Measurements from ENCODE around the gene CIZ1.

The CIZ1 gene

GRCh38 chr9:128211981-128212281 is 20.6 kb upstream of the CIZ1 start:
- DNase-seq = no peak

- DNase-seq = no peak
Observed at GRCh38 chr9:128211186-128211980, 20.0 kb upstream of the CIZ1 start.

DNA sequence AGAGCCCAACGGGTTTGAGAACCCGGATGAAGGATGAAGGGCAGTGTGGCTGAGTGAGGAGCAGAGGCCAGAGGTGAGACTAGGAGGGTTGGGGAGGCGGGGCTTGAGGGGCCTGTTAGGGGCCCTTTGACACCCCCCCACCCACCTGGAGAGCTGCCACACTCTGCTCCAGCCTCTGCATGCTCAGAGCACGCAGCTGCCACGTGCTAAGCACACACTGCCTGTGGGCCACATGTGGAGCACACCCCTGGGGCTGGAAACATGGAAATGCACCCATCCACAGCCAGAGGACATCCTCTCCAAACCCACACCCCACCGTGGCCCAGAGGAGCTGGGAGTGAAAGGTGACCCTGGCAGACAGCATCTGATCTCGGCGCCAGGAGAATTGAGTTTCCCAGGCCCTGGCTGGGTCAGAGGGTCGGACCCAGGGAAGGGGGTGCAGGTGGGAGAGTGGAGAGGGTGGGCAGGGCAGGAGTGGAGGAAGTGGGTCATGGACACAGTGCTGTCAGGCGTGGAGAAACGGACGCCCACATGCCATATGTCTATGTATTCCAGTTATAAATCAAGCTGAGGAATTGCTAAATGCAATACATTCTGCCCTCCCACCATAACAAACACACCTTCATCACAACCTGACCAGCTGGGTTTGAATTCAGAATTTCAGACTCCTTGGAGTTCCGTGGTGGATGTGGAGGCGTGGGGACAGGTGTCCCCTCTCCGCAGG is 17.7 kb upstream of the CIZ1 start:
- DNase-seq = no peak

- DNase-seq = no peak
Observed at GRCh38 chr9:128208386-128208785, 17.0 kb upstream of the CIZ1 start.

DNA sequence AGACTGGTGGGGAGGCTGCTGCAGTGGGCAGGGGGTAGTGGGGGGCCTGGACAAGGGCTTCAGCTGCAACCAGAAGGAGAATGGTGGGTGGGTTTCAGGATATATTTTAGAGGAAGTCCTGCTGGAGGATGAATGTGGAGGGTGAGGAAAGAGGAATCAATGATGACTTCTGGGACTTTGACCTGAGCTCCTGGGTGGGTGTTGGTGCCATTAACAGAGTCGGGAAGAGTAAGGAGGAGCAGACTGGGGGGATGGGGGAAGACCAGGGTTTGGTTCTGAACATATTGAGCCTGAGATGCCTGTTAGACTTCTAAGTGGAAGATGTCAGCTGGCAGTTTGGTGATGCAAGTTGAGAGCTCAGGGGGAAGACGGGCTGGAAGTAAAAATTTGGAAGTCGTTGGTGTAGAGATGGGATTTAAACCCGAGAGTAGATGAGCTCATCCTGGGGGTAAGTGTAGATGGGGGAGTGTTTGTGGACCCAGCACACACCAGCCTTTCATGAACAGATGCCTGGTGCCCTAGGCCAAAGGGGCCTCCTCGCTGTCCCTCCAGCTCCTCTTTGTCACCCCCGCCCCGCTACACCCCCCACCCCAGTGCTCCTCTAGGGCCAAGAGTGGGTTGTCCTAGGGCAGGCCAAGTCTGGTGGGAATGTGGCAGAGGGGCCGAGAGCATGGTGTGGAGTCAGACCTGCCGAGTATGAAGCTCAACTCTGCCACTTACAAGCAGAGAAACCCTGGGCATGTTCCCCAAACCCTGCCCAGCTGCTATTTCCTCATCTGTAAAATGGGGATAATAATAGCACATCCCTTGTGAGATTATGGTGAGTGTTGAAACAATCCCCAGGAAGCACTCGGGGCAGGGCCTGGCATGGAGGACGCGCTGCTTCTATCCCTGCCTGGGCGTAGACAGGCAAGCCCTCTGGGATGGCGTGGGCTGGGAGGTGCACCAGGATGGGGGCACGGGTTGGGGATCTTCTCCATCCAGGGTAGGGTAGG is 15.8 kb upstream of the CIZ1 start:
- DNase-seq = no peak

DNA sequence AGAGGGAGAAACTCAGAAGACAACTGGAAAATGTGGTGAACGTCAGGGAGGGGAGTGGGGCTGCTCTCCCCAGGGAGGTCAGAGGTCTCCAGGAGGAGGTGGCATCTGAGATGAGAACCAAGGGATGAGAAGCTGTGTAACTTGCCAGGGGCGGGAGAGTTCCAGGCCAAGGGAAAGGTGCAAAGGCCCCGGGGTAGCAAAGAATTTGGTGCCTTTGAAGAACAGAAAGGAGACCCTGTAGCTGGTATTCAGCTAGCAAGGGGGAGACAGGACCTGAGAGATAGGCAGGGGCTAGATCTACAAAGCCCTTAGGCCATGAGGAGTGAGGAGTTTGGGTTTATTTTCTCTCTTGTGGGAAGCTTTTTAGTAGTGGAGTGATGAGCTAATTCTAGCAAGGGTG is 15.1 kb upstream of the CIZ1 start:
- no peak for DNase-seq

DNA sequence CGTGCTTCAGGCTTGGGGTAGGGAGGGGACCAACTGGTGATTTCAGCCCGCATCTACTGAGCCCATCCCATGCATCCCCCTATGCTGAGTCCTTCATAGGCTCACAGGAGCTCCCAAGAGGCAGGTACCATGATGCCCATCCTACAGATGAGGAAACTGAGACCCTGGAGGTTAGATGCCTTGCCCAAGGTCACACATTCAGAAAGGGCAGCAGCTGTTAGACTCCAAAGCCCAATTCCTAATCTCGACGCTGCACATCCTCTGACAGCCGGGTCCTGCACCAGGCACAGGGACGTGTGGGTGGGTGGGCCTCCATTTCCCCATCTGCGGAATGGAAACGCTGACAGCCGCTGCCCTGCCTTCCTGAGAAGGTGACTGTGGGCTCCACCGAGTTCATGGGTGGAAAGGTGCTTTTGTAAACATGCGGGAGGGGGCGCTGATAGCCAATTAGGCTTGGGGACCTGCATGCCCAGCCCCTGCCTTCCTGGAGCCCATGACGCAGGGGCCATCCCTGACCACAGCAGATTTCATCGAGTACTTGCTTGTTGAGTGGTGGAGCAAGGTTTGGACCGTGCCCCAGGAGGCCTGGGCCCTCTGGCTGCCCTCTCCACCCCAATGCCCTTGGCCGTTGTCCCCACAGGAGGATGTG is 14.0 kb upstream of the CIZ1 start:
- DNase-seq = no peak

GRCh38 chr9:128204858-128205257 is 13.5 kb upstream of the CIZ1 start:
- DNase-seq = no peak

DNA sequence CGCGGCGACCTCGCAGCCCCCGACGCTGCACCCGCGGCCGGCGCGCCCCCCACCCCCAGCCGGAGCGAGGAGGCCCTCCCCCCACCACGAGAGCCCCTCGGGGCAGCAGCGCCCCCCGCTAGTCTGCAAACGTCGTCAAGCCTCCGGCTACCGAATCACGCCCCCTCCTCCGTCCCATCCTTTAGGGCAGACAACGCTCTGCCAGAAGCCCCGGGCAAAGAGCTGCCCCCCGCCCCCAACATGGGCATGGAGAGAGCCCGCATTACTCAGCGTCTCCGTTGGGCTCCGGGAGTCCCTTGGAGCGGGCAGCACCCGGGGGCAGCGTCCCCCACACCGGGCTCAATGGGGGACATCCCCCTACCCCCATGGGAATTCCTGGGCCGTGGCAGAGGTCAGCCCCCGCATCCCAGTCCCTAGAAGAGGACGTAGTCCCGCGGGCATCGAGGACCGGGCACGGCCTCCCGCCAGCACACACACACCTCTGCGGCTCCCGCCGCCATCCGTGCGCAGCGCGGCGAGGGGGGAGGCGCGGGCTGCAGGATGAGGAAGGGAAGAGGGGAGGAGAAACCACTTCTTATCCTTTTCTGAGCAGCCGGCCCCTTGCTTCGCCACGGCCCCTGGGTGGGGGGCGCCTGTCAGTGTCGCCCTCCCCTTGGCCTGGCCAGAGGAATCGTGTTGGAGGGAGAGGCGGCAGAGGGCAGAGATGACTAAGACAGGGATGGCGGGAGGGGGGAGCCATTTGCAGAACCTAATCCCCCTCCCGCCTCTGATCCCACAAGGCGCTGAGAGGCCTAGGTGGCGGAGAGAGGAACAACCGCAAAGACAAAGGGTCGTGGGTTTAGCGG is 12.6 kb upstream of the CIZ1 start:
- DNase-seq = no peak

- peak; percentile 47 for DNase-seq
Observed at GRCh38 chr9:128203024-128203706, 11.8 kb upstream of the CIZ1 start, which contains the start of gene DNM1. Gene DNM1, plus strand, starts transcription at chr9:128203379. Its CDS starts 92 bp downstream, at chr9:128203471.

DNA sequence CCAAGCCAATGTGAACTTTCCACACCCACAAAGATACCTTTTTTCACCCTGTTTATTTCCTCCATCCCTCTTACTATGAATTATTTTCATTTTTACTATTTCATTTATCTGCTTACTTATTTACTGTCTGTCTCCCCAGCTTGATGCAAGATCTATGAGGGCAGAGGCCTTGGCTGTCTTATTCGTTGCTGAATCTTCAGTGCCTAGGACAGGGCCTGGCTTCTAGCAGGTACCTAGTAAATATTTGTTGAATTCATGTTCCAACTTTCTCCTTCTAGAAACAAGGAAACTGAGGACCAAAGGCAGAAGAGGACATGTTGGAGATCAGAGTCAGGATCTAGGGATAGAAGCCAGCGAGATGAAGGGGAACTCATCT is 11.3 kb upstream of the CIZ1 start:
- DNase-seq = no peak

GRCh38 chr9:128201441-128202369 is 10.3 kb upstream of the CIZ1 start:
- no peak for DNase-seq

- no peak for DNase-seq
Observed at GRCh38 chr9:128193469-128194096, 2.2 kb upstream of the CIZ1 start.

DNA sequence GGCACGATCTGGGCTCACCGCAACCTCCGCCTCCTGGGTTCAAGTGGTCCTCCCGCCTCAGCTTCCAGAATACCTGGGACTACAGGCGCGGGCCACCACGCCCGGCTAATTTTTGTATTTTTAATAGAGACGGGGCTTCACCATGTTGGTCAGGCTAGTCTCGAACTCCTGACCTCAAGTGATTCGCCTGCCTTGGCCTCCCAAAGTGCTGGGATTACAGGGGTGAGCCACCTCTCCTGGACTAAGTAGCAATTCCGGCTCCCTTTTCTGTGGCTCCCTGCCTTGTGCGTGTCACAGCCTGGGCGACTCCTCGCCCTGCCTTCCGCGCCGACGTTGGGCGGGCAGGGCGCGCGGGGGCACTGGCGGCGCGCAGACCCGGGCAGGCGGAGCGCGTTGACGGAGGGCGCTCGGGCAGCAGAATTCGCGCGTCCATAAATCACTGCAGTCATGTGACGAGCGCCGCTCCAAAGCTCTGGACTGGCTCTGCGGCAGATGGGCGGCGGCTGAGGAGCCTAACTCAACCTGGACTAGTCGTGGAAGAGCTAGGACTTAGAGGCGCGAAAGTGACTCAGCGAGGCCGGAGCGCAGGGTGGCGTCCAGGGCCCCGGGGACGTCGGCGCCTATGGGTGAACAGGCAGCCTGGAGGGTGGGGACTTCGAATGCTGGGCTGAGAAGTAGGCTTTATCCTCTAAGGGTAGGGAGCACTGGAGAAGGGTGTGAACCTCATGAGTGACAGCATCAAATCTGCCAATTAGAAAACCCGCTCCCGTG is 1.4 kb upstream of the CIZ1 start:
- DNase-seq = peak; percentile 50

GRCh38 chr9:128190516-128191405 is 611 bp downstream of the CIZ1 start:
- no peak for DNase-seq

DNA sequence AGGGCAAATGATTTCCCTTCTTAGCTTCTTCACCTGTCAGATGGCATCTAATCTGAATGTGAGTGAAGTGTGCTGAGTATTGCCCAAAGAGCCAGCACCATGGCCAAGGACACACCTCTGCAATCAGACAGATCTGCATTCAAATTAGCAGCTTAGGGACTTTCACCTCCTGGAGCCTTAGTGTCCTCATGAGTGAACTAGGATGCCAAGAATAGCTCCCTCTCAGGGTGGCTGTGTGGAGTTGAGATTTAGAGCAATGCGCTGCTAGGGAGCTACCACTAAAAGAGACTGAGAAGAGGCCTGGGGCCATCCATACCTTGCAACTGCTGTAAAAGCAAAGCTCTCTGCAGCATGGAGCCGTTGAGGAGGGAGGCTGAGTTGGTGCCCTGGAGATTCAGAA is 1.4 kb downstream of the CIZ1 start:
- no peak for DNase-seq

DNA sequence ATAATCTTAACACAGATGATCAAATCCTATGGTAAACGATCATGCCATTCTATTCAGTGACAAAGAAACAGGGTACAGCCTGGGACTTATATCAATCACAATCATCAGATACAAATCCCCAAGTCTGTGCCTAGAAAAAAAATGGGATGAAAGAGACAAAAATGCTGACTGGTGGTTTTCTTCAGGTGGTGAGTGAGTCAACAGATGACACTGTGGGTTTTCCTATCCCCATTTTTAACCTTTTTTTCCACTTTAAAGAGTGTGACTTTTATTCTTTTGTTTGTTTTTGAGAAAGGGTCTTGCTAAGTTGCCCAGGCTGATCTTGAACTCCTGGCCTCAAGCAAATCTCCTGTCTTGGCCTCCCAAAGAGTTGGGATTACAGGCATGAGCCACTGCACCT is 3.2 kb downstream of the CIZ1 start:
- DNase-seq = no peak

- no peak for DNase-seq
Observed at GRCh38 chr9:128187361-128187760, 4.0 kb downstream of the CIZ1 start.
